GM03348 (cell line): Measurements from ENCODE around the gene BLTP3A.
"Not testable (repeated sequence)": the region's sequence is repeated elsewhere in the genome, so short reads cannot be mapped to it uniquely, and the experiment has no call there.

Experiments
- DNase-seq: peaks from one replicate; pipeline ENCODE4 v3.0.0; 2012; ENCODE audit warnings: low spot score

The BLTP3A gene

DNA sequence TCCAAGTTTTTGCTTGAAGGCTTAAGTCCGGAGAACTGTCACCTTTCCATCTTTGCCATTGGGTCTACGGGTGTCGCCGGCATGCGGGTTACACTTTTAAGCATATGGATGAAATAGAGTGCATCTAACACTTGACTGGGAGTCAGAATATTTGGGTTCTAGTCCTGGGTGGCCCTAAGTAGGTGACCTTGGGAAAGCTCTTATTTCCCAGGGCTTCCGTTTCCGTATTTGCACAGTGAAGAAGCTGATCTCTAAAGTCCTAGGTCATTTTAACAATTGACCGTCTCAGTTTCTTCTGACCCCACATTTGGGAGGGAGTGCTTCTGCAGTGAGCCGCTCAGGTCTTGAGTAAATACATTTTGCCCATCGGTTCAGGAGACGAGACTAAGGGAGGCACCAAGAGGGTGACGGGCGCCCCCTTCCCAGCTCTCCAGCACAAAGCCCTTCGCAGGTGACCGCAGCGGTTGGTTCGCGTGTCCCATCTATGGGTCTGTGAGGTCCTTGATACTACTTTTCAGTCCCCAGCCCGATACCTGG is 651 bp upstream of the BLTP3A start:
- DNase-seq, result peak; percentile 56

DNA sequence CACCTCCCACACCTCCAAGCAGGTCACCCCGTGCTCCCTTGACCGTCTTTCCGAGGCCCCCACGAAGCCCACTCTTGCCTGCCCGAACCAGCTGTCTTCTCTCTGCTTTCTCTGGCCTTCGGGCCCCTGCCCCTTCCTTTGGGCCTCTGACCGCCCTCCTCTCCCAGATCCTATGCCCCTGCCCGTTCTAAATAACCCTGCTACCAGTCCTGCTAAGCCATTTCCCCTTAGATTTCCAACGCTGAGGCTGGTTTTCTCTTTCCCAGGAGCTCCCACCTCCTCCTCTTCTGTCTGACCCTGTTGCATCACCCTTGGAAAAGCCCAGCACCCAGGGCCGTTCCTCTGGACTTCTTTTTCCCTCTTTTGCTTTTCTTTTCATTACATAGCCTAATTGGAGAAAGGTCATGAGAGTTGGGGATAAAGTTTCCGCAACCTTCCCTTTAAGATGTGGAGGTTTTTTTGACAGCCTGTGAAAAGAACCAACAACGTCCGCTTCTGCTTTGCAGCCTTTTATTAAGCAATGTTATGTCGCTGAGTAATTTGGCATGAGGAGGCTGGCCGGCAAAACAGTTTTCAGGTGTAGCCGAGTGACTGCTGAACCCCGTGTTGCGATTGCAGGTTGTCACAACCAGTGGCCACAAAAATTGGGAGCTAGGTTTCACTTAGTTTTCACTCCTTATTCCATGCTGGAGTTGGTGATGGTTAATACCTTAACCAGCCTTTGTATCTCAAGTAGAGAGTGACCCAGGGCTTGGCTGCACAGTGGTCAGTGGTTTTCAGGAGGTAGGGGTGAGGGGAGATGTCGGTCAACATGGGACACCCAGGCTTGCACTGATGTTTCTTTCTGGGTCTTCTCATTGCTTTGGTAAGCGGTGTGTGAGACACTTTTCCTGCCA is 970 bp downstream of the BLTP3A start:
- DNase-seq, result peak; percentile 66

DNA sequence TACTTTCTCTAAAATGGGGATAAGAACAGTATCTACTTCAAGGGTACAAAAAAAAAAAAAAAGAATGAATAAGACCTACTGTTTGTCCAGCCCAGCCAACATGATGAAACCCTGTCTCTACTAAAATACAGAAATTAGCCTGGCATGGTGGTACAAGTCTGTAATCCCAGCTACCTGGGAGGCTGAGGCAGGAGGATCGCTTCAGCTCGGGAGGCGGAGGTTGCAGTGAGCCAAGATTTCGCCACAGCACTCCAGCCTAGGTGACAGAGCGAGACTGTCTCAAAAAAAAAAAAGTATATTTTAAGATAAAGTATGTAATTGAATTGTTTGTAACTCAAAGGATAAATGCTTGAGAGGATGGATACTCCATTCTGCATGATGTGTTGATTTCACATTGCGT is 2.0 kb downstream of the BLTP3A start:
- no peak for DNase-seq

DNA sequence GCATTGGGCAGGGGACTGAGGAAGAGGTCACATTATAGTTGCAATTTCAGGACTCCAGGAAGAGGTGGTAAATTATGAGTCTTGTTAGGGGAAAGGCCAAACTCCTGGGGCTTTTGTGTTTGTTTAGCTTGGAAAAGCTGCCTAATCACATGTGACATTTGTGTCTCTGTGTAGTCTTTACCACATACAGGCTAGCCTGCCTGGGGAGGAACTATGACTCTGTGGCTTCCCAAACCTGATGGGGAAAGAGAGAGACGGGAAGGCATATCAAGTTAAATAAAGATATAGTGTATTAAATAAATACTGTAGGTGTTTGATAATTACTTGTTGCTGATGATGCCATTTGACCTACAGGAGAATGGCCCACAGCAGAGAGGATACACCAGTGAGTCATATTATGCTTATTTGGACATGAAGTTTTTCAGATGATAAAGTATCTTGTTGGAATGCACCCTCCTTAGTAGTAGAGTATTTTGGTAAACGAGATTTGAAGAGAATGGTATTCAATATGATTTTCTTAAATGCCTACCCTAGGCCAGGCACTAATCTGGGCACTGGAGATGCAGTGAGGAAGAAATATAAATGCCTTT is 4.0 kb downstream of the BLTP3A start:
- DNase-seq, result peak; percentile 36

DNA sequence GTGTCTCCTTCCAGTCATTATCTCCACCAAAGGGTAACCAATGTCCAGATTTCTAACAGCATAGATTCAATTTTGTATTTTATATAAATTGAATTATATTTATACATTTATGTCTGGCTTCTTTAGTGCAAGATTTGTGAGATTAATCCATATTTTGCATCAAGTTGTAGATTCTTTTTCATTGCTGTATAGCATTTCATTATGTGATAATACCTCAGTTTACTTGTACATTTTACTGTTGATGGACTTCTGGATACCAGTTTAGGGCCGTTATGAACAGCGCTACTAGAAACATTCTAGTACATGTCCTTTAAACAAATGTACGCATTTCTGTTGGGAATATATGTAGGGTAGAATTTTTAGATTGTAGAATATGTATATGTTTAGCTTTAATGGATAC is 6.2 kb downstream of the BLTP3A start:
- DNase-seq, result no peak

DNA sequence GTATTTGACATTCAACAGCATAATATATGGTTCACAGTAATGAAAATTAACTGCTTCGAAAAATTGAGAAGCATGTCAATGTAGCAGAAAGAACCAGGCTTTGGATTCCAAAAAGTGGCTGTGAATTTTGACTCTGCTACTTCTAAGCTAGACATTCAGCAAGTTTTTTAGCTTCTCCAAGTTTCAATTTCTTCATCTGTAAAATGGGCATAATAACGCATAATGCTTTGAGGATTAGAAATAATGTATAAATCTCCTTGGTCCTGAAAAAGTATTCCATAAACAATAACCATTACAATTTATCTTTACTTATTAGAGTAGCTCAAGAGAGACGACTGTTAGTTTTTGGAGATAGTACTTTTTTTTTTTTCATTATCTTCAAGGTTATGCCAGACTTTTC is 7.7 kb downstream of the BLTP3A start:
- DNase-seq, result no peak

- no peak for DNase-seq
Measured at GRCh38 chr6:34804543-34804942, 12.7 kb downstream of the BLTP3A start.

DNA sequence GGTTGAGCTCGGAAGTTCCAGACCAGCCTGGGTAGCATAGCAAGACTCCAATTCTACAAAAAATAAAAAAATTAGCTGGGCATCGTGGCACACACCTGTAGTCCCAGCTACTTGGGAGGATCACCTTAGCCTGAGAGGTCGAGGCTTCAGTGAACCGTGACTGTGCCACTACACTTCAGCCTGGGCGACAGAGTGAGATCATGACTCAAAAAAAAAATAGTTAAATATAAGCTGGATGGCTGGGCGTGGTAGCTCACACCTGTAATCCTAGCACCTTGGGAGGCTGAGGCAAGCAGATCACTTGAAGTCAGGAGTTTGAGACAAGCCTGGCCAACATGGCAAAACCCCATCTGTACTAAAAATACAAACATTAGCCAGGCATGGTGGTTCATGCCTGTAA is 13.2 kb downstream of the BLTP3A start:
- DNase-seq, result not testable (repeated sequence)

DNA sequence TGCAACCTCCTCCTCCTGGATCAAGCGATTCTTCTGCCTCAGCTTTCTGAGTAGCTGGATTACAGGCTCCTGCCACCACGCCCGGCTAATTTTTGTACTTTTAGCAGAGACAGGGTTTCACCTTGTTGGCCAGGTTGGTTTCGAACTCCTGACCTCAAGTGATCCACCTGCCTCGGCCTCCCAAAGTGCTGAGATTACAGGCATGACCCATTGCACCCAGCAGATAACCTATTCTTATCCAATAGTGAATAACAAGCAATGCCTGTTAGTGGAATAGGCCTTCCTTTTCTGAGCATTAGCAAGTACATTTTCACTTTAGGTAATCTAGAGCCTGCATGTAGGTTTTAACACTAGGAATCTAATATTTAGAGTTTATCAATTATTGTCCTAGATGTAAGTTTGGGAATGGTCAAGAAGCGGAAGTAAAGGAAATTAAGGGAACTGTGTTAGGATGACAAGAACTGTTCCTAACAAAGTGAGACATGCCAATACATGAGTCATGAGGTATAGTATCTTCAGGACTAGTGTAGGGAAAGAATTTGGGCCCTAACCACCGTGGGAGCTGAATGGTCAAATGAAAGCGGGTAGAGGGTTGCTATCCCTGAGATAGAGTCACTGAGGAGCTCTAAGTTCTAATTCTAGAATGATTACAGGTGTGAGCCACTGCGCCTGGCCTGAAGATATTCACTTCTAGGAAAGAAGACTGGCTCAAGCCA is 15.0 kb downstream of the BLTP3A start:
- peak; percentile 23 for DNase-seq

- DNase-seq, result not testable (repeated sequence)
Measured at GRCh38 chr6:34808473-34808872, 16.6 kb downstream of the BLTP3A start.

GRCh38 chr6:34809419-34809818 is 17.5 kb downstream of the BLTP3A start:
- not testable (repeated sequence) for DNase-seq

- no peak for DNase-seq
Measured at GRCh38 chr6:34810017-34810882, 18.4 kb downstream of the BLTP3A start.

DNA sequence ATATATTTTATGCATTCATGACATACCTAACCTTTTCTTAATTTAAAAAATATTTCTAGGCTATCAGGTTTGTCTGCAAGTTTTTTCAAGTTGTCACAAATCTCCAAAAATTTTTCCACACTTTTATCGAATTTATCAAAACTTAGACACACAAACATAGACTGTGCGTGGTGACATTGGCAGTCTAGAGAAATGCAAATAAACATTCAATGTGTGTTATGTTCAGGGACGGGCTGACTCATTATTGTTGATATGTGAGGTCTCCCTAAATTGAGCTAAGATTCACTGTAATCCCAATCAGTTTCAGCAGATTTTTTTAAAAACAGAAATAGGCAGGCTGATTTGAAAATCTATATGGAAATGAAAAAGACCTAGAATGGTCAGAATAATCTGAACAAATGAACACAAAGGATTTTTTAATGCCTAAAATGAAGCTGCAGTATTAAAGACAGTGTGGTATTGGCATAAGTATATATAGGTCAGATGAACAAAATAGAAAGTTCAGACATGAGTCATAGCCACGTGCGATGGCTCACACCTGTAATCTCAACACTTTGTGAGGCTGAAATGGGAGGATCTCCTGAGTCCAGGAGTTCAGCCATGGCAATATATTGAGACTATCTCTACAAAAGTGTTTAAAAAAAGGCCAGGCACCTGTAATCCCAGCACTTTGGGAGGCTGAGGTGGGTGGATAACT is 19.2 kb downstream of the BLTP3A start:
- DNase-seq, result no peak

- no peak for DNase-seq
Measured at GRCh38 chr6:34813028-34813713, 21.3 kb downstream of the BLTP3A start.

DNA sequence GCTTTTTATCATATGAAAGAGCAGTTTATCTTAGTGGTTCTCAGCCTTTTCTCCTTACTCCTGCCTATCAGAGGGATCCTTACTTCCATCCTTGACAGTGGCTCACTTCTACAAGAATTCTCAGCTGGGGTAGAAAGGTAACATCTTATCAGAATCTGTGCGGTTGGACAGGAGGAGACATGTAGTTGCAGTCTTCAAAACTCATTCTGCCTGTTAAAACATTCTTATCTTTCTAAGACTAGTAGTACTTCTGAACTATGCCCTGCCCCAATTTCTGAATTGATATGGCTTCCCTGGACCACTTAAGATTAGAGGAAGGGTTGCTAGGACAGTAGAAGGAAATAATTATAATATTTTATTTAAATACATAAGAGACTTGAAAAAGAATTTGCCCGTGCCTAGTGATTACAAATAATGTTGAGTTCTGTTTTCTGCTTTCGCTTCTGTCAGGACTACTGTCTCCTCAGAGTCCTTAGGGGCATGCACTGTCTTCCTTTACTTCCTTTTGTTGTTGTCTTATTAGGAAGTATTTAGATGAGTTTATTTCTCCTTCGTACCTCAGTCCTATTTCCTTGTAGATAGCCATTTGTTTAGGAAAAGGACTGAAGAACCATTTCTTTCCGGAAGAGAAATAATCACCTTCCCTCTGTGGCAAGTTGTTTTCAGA is 24.9 kb downstream of the BLTP3A start:
- no peak for DNase-seq

DNA sequence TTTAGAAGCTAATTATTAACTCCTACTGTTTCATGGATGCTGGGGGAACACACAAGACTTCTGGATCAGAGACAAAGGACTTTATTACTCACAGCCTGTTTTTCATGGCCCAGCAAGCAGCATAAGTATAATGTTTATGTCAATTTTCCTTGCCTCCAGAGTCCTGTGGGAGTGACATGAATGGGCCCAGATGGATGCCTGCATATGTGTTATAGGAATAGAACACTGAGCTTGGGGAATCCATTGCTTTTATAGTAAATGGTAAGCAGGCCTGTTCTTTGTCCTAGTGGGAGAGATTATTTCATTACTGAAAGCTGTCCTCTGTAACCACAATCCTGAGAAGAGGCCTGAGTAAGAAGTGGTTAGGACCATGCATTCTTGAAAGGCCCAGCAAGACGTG is 25.6 kb downstream of the BLTP3A start:
- DNase-seq, result no peak

GRCh38 chr6:34818872-34819570 is 27.1 kb downstream of the BLTP3A start:
- not testable (repeated sequence) for DNase-seq

- DNase-seq, result no peak
Measured at GRCh38 chr6:34819571-34820480, 27.9 kb downstream of the BLTP3A start.
